ENCODE measurements around the gene CSN3.

GRCh38 chr4:70239131-70239883, 3.1 kb upstream of the CSN3 start:
- no peak for TF ChIP-seq CTCF (IDR thresholded peaks at IDR 0.05)
- TF ChIP-seq POLR2A (IDR thresholded peaks at IDR 0.05): no peak

All from ovary (tissue), 3 donors.